GM19025 (cell line): ENCODE measurements around the gene EPHB1.

ENCODE experiments used
- ATAC-seq: cut with Tn5 transposase; IDR thresholded peaks from one replicate; pipeline ENCODE4 v1.9.1; 2021; ENCODE audit warnings: mild to moderate bottlenecking, low read depth, moderate library complexity; ENCODE audit not compliant: unreplicated experiment

The EPHB1 gene

DNA sequence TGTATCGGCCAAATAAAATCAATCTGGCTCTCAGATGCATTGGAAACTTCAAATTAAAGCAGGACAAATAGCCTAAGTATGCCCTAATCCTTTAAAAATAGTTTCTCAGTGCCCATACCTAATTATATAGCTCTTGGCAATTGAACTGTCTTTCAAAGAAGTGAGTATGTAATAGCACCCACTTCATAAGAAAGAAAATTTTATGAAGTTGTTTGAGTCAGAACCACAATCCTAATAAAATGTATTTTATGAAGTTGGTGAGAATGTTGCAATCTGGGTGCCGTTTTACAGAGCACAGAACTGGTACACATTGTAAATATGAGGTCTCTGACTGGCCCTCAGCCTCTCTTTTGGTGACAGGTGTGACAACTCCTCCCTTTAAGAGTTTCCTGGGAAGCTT is 45.4 kb downstream of the EPHB1 start:
- no peak for ATAC-seq

DNA sequence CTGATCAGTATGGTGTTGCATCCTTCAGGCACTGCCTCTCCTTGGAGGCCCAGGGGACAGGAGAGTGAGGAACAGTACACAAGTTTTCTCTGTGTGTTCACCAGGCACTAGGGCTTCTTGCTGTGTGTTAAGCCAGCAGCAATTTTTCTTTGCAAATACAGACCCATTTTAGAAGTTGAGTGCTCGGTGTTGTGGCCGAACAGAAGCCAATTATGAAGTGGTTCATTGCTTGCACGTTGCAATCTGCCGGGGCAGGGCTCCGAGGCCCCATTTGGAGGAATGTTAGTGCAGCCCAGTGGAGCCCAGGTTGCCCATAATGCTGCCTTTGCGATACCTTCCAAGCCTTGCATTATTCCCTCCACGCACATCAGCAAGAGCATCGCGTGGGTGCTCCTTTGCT is 51.0 kb downstream of the EPHB1 start:
- ATAC-seq = no peak

DNA sequence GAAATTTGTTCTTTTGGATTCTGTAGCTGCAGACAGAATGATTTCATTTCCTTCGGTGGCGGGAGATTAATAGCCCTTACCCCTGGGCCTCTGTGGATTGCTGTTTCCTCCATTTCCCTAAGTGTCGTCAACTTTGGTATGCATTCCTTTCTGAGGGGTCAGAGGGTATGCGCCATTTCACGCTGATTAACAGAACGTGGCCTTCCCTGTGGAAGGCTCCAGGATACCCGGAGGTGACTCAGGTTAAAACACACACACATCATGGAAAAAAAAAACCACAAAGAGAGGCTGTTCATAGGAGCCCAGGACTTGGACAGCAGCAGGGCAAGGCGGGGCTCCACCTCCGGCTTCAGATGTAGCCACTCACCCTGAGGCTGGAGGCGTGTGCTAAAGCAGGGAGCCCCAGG is 51.9 kb downstream of the EPHB1 start:
- ATAC-seq = no peak

DNA sequence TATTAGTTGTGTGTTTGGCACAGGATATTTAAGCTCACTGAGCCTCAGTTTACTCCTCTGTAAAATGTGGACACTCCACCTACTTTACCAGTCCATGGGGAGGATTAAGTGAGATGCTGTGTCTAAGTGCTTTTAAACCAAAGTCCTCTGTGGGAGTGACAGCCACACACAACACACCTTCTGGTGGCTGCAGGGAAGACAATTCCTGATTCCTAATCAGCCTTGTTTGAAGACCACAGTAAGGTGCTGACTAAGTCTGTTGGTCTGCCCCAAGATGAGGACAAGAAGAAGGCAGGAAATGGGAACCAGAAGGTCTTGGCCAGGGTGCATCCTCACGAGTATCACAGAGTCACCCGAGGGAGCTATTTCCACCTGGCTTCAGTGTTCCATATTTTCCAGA is 52.3 kb downstream of the EPHB1 start:
- no peak for ATAC-seq

DNA sequence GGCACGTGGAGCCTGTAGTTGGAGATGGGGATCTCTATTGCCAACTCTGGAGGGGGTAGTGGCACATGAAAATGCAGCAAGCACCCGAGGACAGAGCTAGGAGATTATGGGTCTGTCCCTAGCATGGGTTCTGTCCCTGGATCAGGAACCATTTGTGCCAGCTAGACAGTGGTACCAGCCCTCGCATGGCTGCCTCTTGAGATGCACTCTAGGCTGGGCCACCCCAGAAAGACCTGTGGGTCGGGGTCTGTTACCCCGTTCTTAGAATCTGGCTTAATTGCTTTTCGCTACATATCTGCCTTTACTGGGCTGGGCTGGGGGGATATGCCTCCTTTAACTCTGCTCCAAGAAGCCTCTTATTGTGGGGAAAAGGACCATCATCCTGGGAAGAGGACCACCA is 54.5 kb downstream of the EPHB1 start:
- no peak for ATAC-seq

DNA sequence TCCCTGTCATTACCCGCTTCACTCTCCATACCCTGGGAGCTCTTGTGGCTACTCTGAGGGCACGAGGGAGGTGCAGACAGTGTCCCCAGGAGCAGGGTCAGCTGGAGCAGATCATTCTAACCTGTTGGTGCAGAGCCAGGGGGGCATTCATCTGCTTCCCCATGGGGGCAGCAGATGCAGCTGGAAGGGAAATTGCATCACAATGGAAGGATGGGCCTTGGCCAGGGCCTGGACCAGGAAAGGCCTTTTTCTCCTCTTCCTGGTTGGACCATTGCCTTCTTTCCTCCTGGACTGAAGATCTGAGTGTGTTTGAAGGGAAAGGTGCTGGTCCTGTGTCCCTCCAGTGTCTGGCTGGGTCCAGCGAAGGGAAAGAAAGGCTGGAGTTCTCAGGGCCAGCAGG is 55.7 kb downstream of the EPHB1 start:
- no peak for ATAC-seq

DNA sequence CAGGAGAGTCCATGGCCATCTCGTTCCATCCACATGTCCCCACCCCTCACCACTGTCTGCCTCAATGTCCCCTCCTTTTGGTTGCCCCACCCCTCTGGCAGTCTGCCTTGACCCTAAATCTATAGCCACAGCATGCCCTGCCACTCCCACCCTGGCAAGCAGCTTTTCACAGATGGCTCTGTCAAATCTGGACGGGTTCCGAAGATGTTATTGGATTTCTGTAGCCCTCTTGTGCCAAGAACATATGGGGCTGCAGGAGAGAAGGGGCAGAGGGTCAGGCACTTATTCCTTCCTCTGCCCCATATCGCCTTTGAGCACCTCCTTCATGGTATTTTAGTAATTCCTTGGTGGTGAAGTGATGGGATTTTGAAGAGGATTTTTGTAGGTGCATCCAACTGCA is 57.1 kb downstream of the EPHB1 start:
- ATAC-seq = no peak

DNA sequence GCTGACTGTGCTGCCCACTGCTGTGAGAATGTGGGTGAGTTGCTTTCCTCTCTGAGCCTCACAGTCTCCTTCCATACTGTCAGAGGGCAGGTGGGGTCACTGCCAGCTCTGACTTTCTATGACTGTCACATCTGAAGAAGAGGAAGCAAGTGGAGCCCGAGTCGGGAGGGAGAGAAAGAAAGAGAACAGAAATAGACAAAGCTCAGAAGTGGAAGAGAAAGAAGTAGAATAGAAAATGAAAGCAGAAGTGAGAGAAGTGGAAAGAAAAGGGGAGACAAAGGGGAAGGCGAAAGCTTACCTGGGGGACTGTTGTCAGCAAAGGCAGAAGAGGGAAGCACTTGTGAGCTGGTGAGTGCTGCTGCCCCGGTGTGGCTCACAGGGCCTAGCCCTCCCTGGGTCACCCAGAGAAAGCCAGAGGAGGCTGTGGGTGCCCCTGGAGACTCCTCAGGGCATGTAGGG is 57.9 kb downstream of the EPHB1 start:
- ATAC-seq = peak; percentile 95

DNA sequence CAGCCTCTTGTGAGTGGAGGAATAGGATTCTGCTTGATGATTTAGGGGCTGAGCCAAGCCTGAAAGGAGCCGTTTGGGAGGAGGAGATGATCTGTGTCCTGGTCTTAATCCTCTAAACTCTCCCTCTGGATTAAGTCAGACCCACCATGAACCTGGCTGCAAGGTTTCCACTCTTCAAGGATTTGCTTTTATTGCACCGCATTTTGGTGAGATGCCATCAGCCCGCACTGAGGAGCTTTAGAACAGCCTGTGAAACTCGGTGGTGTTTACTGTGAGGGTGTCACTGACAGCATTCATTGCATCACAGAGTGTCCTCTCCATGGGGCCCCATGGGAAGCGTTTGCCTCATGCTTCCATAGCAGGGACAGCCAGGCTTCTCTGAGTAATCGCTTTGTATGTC is 59.2 kb downstream of the EPHB1 start:
- no peak for ATAC-seq

DNA sequence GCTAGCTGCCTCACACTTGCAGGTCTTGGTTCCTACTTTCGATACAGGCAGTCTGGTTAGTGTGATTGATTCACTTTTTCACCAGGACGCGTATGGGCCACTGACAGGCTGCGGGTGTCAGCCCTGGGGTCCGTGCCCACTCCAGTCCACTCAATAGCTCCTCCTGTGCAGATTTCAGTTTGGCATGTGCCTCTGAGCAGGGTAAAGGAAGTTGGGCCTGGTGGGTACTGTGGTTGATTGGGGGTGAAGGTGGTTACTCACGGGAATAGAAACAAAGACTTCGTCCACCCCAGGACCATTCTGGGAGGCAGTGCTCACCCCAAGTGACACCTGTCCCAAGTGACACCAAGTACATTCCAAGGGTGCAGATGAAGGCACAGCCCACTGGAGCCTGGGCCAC is 62.3 kb downstream of the EPHB1 start:
- no peak for ATAC-seq

DNA sequence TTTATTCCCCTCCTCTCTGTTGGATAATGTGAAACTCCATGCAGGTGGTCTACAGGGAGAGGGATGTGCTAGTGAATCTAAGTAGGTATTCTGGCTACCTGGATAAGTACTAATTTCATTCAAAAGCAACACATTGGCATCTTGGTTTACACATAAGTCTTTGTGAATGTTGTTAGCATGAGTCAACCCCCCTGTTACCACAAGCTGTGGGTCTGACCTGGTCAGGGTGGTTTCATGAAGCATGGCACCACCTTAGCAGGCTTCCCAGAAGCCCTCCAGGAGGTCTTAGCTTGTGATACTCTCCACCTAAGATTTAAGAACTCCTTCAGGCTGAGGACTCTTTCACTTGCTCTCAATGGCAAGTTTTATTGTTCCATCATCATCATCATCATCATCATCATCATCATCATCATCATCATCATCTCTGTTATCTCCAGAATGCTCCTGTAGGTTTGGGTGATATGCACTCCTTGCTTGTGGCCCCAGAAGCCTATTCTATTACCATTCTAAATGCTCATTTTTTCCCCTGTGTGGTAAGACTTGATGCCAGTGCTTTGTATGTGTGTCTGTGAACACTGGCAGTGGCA is 62.8 kb downstream of the EPHB1 start:
- no peak for ATAC-seq

DNA sequence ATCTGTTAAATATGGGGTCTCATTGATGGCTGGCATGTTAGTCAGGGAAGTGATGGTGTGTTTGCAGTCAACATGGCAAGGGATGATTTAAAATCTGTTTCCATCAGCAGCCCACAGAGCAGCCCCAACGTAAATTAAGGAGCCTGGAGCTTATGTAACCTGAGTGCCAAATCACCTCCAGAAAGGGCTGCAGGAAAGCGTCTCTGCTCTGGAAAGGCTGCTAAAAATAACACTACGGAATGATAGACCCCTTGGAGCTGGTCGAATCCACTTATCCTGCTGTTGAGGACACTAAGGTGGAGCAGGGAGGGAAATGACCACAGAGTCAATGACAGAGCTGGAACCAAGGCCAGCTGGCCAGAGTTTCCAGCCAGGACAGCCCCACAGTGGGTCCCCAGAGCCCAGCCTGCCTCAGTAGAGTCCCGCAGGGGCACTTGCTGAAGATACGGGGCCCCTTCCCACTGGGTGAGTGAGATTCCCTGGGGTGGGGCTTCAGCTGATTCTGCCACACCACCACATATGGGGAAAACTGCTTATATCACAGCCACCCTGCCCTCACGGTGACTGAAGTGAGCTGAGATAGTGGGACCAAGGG is 63.5 kb downstream of the EPHB1 start:
- no peak for ATAC-seq

DNA sequence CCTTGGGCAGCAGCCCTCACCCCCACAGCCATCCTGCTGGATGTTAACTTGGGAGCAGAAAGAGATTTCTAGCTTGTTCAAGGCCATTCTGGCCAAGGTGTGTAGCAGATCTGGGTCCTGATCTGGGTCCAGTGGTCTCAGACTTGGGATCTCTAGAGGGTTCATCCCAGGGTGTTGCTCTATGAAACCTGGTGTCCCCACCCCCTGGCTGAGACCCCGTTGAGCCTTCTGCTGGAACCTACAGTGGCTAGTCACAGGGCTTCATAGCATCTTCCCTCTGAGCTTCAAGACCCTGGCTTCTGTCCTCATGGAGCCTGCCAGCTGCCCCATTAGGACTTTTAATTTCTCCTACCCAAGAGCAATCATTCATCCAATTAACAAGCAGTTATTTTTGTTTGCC is 64.3 kb downstream of the EPHB1 start:
- ATAC-seq = no peak

DNA sequence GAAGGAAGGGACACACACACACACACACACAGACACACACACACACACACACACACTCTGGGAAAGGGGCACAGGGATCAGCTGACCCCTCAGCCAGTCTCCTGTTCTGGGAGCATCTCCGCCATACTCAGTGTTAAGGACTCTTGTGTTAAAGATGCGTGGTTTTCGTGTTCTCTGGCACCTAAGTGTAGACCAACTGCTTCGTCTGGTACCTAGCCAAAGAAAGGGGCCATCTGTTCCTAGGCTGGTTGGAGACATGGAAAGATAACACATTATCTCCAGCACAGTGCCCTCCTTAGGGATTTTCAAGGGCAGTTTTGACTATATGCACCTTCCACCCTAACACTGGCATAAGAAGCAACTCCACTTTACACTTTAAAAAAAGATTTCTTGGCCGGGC is 65.1 kb downstream of the EPHB1 start:
- no peak for ATAC-seq

DNA sequence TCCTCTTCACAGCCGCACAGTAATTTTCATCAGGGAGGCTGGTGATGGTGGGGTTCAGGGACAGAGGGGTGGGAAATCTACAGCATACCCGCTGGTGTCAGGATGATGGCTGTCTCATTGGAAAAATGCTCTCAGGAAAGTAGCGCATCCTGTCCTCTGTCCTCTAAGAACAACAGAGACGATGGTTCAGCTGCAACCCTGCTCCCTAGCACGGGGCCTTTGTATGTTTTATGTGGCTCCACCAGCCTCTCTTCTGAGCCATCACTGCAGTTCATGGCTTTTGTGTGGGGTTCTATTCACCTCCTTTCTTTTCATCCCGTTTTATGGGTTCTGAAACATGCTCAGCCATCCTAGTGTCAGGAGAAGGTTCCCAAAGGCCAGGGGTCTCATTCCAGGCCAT is 68.9 kb downstream of the EPHB1 start:
- ATAC-seq = no peak

DNA sequence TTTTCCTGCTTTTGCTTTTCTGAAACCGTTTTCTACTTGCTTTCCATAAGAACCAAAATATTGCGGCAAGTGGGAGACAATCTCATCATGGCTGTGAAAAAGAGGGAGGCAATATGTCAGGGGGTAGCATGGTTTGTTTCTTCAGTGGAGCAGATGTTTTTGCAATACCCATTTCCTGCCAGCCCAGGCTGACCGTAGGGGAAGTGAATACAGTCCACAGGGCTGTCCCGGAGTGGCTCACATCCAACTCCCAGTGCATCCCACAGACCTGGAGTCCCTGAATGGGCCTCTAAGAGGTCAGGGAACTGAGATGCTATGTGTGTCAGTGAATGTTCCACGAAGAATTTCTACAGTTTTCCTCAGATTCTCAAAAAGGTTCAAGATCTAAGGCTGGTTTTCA is 69.6 kb downstream of the EPHB1 start:
- no peak for ATAC-seq

DNA sequence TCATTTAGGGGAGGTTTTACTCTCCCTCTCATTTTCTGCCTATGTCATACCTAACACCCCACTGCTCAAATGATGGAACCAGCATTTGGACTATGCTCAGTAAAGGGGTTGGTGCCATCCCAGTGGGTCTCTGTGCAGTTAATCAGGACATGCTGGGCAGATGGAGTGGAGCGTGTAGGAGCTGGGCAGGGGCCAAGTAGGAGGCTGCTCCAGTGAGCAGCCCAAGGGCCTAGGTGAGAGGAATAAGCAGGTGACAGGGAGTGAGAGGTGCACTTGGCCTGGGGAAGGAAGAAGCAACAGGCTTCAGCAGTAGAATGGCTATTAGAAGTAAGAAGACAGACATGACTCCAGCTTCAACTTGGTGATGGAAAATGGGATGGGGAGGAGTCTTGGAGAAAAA is 72.2 kb downstream of the EPHB1 start:
- ATAC-seq = no peak

DNA sequence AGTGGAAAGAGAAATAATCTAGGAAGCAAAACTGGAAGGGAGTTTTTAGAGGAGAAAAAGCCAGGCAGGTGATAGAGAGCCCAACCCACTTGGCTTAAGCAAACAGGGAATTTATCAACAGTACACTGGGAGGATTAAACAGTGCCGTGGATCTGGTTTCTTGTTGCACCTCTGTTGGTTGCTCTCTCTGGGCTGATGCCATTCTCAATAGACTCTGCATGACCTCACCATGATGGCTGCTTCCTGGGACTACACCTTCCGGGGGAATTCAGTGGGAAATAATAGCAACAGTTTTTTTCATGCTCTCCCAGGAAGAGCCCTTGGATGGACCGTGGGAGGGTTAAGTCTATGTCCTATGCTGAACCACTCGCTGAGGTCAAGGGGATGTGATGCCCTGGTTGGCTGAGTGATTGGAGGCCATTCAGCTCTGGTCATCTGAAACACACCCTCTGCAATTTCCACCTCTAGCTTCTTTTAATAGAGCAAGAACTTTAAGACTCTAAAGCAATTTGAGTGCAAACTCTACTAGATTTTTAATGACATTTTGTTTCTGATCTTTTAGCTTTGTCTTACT is 74.2 kb downstream of the EPHB1 start:
- ATAC-seq = no peak

DNA sequence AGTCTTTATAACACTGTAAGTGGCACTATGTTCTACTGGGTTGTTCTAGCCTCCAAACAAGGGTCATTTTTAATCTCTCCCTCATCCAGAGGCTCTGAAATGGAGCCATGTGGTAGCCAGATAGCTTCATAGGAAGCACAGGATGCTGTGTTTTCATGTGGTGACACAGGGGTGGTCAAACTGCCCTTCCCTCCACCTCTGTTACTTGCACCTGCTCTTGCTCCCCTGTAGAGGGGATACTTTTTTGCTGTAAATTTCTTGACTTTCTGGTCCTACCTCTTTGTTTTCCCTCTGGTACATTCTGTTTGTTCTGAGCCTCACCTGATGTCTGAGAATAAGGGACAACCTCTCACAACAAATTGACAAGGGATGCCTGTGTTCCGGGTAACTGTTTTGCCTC is 76.8 kb downstream of the EPHB1 start:
- ATAC-seq = no peak

DNA sequence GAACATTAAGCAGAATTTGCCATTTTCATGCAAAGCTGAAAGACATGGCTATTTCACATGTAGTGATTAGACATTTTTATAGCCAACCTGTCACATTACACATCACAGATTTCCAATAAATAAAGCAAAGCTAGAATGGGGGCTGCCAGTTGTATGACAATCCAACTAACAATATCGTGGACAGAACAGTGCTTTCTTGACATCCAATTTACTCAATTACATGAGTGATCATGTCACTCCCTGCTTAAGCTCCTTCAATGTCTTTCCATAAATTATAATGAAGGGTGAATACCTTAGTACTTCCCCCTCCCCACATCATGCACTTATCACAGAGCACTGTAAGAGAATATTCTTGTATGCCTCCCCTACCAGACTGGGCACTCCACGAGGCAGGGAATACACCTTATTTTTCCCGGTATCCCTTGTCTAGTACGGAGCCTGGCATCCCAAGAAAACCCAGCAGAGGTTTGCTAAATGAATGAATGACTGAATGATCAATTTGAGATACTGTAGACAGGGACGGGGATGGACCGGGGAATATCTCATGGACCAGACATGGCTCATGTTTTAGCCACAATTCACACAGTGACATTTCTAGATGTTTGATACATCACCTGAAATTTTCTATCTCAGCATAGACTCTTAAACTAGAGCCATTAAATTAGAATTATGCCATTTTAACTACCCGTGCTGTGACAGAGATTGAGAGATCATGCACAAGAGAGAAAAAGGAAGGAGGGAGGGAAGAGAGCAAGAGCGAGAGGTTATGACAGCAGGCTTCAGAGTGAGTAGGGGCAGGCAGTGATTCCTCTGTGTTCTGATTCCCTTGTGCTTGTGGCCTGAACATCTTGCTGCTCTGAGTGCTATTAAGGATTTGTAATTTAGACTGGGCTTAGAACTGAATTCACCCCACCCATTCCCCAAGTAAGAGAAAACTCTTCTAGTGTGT is 77.7 kb downstream of the EPHB1 start:
- ATAC-seq = no peak

DNA sequence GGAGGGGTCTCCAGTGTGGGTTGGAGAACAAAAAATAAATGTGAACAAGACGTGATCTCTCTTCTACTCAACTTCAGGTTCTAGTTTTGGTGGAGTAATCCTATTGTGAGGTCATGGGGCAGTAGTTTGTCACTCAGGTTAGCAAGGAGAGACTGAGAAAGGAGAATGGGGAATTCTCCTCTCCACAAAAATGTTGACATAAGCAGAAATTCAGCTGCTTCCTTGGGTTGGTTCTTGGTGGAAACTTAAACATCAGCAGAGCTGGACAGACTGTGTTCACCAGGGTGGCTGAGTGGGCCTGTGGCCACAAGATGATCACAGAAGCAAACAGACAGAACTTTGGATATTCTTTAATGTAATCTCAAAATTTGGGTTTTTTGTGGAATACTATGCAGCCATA is 78.7 kb downstream of the EPHB1 start:
- ATAC-seq = no peak
